ENCODE results near the gene CDH4. TPM values are rescaled to one million over a fixed set of nuclear protein-coding genes. Genes with fewer than 3 reads are reported as not detected.

Gene CDH4
- total and polyA plus RNA-seq, 8 donors, result under 0.01 to 2.2 (median 0.11) TPM; not detected in 2

DNA sequence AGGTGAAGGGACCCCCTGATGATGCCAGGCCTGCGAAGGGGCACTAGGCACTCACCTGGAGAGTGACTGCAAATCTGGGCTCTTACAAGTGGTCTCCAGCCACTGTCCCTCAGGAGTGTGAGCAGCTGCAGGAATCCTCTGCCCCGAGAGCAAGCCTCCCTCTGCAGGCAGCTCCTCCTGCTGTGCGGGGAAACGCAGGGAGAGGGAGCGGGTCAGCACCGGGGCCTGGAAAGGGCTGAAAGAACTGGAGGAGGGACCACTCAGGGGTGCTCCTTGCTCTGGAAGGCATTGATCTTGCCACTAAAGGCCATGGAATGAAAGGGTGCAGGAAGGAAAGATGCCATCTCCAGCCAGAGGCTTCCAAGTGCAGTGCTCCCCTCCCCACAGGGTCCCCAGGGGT is 168.0 kb downstream of the CDH4 start:
- no peak for DNase-seq
- peaks cover 0 to 26% (median 3%) of the 10 kb centered on the region in 3 donors for H3K27me3 ChIP-seq
- H3K4me3 ChIP-seq, result no peak overlapping the region
- no peaks in the 10 kb centered on the region for H3K4me1 ChIP-seq
- TF ChIP-seq EP300 (IDR thresholded peaks at IDR 0.05) (no peak), POLR2AphosphoS5 (IDR thresholded peaks at IDR 0.05) (no peak), POLR2A (IDR thresholded peaks at IDR 0.05) (no peak)
- TF ChIP-seq, protein P1, sequence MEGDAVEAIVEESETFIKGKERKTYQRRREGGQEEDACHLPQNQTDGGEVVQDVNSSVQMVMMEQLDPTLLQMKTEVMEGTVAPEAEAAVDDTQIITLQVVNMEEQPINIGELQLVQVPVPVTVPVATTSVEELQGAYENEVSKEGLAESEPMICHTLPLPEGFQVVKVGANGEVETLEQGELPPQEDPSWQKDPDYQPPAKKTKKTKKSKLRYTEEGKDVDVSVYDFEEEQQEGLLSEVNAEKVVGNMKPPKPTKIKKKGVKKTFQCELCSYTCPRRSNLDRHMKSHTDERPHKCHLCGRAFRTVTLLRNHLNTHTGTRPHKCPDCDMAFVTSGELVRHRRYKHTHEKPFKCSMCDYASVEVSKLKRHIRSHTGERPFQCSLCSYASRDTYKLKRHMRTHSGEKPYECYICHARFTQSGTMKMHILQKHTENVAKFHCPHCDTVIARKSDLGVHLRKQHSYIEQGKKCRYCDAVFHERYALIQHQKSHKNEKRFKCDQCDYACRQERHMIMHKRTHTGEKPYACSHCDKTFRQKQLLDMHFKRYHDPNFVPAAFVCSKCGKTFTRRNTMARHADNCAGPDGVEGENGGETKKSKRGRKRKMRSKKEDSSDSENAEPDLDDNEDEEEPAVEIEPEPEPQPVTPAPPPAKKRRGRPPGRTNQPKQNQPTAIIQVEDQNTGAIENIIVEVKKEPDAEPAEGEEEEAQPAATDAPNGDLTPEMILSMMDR (IDR thresholded peaks at IDR 0.05), result no peak
- H3K27ac ChIP-seq, result no peak overlapping the region
- H3K36me3 ChIP-seq, result no peaks in the 10 kb centered on the region
- H3K9me3 ChIP-seq, result peaks cover under 1 to 26% (median 9%) of the 10 kb centered on the region in 4 donors
- intact Hi-C loops (cut with DNase I; ENCODE audit: low total_unique reads), result no loop called here
- 69 to 77% (median 76%) methylated on average over 5 to 6 of the region's 6 CpGs for WGBS, 5 donors

DNA sequence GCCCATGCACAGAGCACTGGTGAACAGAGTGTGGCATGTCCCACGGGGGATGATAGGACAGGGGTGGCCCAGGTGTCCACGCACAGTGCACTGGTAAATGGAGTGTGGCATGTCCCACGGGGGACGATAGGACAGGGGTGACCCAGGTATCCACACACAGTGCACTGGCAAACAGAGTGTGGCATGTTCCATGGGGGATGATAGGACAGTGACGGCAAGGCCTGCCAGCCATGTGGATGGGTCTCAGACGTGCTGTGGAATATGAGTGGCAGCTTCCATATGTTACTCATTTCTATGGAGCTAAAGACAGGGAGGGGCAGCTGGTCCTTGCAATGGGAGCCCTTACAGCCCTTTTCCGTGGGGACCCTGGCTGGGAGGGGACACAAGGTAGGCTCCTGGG is 168.7 kb downstream of the CDH4 start:
- Histone ChIP-seq H3K27me3 (peaks cover 0 to 26% (median 3%) of the 10 kb centered on the region in 3 donors), H3K4me3 (no peak overlapping the region), H3K27ac (no peak overlapping the region), H3K36me3 (no peaks in the 10 kb centered on the region), H3K9me3 (peaks cover 0 to 30% (median 11%) of the 10 kb centered on the region in 4 donors), H3K4me1 (no peaks in the 10 kb centered on the region)
- TF ChIP-seq POLR2A (IDR thresholded peaks at IDR 0.05) (no peak), EP300 (IDR thresholded peaks at IDR 0.05) (no peak), POLR2AphosphoS5 (IDR thresholded peaks at IDR 0.05) (no peak)
- TF ChIP-seq, protein P1 (IDR thresholded peaks at IDR 0.05), result no peak
- no peak for DNase-seq
- WGBS, 5 donors, result 74 to 90% (median 84%) methylated on average over 7 of the region's 7 CpGs
- intact Hi-C loops (cut with DNase I; ENCODE audit: low total_unique reads), result no loop called here

DNA sequence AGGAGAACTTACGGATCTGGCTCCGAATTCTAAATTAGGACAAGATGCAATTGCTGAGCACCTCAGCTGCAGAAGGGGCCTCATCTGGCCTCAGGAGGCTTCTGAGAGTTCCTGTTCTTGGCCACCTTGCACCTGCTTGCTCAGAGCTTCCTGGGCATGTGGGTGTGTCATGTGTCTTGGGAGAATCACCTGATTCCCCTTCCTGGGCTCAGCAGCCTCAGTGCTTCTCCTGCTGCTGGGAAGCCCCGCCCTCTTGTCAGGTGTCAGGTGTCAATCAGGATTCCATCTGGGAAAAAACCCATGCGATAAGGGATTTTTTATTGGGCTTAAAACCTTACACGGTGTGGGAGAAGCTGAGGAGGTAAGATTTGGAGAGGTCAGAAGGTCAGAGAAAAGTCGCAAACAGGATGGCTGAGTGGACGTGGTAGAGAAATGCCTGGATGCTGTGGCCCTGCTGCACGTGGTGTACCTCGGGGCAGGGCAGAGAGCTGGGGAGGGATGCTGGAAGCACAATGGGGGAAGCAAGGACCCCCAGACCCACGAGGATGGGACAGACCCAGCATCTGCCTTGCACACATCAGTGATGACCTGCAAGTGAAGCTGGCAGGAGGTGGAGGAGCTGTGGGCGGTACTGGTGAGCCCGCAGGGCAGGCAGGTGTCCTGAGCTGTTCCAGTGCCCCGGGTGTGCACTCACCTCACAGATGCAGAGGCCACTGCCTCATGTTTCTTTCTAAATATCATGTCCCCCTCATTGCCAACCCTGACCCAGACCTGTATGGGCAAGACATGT is 170.8 kb downstream of the CDH4 start:
- no peak overlapping the region for H3K27ac ChIP-seq
- no peak for DNase-seq
- 50 to 55% (median 54%) methylated on average over 13 of the region's 13 CpGs for WGBS, 5 donors
- intact Hi-C loops (cut with DNase I; ENCODE audit: low total_unique reads), result no loop called here
- H3K4me3 ChIP-seq, result no peak overlapping the region
- H3K9me3 ChIP-seq, result peaks cover 0 to 30% (median 11%) of the 10 kb centered on the region in 4 donors
- H3K36me3 ChIP-seq, result no peaks in the 10 kb centered on the region
- peaks cover 0 to 26% (median 3%) of the 10 kb centered on the region in 3 donors for H3K27me3 ChIP-seq
- no peaks in the 10 kb centered on the region for H3K4me1 ChIP-seq
- no peak for TF ChIP-seq EP300 (IDR thresholded peaks at IDR 0.05)
- TF ChIP-seq POLR2A (IDR thresholded peaks at IDR 0.05), result no peak
- TF ChIP-seq, protein P1 (IDR thresholded peaks at IDR 0.05), result no peak
- TF ChIP-seq POLR2AphosphoS5 (IDR thresholded peaks at IDR 0.05), result no peak

DNA sequence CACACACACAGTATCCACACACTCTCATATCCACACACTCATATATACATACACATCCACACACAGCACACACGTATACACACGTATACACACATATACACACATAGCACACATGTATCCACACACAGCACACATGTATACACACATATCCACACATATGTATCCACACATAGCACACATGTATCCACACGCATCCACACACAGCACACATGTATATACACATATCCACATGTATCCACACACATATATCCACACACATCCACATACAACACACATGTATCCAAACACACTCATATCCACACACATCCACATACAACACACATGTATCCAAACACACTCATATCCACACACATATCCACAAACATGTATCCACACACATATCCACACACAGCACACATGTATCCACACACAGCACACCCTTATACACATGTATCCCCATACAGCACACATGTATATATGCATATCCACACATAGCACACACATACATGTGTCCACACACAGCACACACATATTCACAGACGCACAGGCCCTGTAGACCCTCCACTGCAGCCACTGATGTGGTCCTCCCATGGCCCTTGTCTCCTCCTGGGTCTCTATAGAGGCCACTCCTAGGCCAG is 172.1 kb downstream of the CDH4 start:
- H3K27ac ChIP-seq, result no peak overlapping the region
- intact Hi-C loops (cut with DNase I; ENCODE audit: low total_unique reads), result no loop called here
- no peak overlapping the region for H3K4me3 ChIP-seq
- H3K27me3 ChIP-seq, result peaks cover 0 to 19% (median 3%) of the 10 kb centered on the region in 3 donors
- TF ChIP-seq, protein P1 (IDR thresholded peaks at IDR 0.05), result no peak
- no peak for TF ChIP-seq POLR2A (IDR thresholded peaks at IDR 0.05)
- TF ChIP-seq POLR2AphosphoS5 (IDR thresholded peaks at IDR 0.05), result no peak
- TF ChIP-seq EP300 (IDR thresholded peaks at IDR 0.05), result no peak
- peaks cover 0 to 30% (median 11%) of the 10 kb centered on the region in 4 donors for H3K9me3 ChIP-seq
- H3K36me3 ChIP-seq, result no peaks in the 10 kb centered on the region
- 87 to 95% (median 90%) methylated on average over 4 of the region's 4 CpGs for WGBS, 5 donors
- no peak for DNase-seq
- H3K4me1 ChIP-seq, result no peaks in the 10 kb centered on the region
